ENCODE results near the gene CCDC126. TPM values are rescaled to one million over a fixed set of nuclear protein-coding genes. Genes with fewer than 3 reads are reported as not detected.

CCDC126 gene
- total and polyA plus RNA-seq, 2 of the 8 experiments (the other 6 are each of a cell fraction or from before 2014, with no cell fraction given), result 1.4 to 5.3 TPM

- Histone ChIP-seq H3K9me3 (ENCODE audit: insufficient read depth in 2 of 2, low read depth in 1 of 2, low read length in 1 of 2) (no peaks in the 10 kb centered on the region), H3K4me2 (ENCODE audit: insufficient read depth in 1 of 2, low read depth in 2 of 2, low read length in 2 of 2) (0 out of 4 replicates have a peak overlapping the region, but pooled peaks of 1 of the 2 experiments have one; percentile 23), H2AFZ (ENCODE audit: low read length) (peak overlapping the region; percentile 100), H3K18ac (ENCODE audit: extremely low read depth, low read length) (no peak overlapping the region), H2BK120ac (replicated peaks; ENCODE audit: low read depth, low read length) (no peak overlapping the region), H3K56ac (replicated peaks; ENCODE audit: insufficient read length, low read depth, low read length) (no peak overlapping the region), H2BK15ac (ENCODE audit: low read length) (no peak overlapping the region), H3K4ac (replicated peaks; ENCODE audit: insufficient read length, low read depth, low read length) (no peak overlapping the region), H3K27me3 (replicated peaks in 1 of 4; ENCODE audit: control insufficient read depth in 3 of 4, extremely low read depth in 1 of 4, insufficient read depth in 3 of 4, low read length in 3 of 4) (no peaks in the 10 kb centered on the region), H3K79me2 (ENCODE audit: control insufficient read depth in 1 of 2, insufficient read depth in 2 of 2, low read length in 2 of 2) (no peaks in the 10 kb centered on the region), H3K23me2 (ENCODE audit: low read depth, low read length) (no peaks in the 10 kb centered on the region), H3K4me3 (ENCODE audit: extremely low read depth in 1 of 4, insufficient read depth in 2 of 4, low read depth in 3 of 4, low read length in 4 of 4) (no peak overlapping the region), H3K4me1 (replicated peaks in 1 of 4; ENCODE audit: control insufficient read depth in 3 of 4, insufficient read depth in 4 of 4, low read length in 3 of 4) (no peaks in the 10 kb centered on the region), H3K9ac (replicated peaks in 1 of 4; ENCODE audit: extremely low read depth in 1 of 4, low read depth in 3 of 4, low read length in 3 of 4) (no peak overlapping the region), H3K36me3 (ENCODE audit: control insufficient read depth in 2 of 4, insufficient read depth in 4 of 4, low read length in 3 of 4) (no peaks in the 10 kb centered on the region), H4K20me1 (replicated peaks in 1 of 2; ENCODE audit: control insufficient read depth in 1 of 2, insufficient read depth in 2 of 2, low read length in 2 of 2) (no peaks in the 10 kb centered on the region), H3K23ac (ENCODE audit: insufficient read length) (no peak overlapping the region), H2BK5ac (ENCODE audit: low read depth, low read length) (no peak overlapping the region), H3K14ac (ENCODE audit: insufficient read length) (no peak overlapping the region), H2AK5ac (ENCODE audit: low read depth, low read length) (no peak overlapping the region), H4K8ac (ENCODE audit: extremely low read depth, insufficient read depth, low read length) (peak overlapping the region; percentile 17; the same call in 1 of the 2 replicates), H4K5ac (ENCODE audit: insufficient read length, low read depth, low read length) (no peak overlapping the region), H4K91ac (replicated peaks; ENCODE audit: insufficient read length, low read length) (no peak overlapping the region), H3K79me1 (ENCODE audit: low read depth, low read length) (no peaks in the 10 kb centered on the region), H3K27ac (ENCODE audit: low read depth, low read length) (no peak overlapping the region), H2BK20ac (ENCODE audit: low read length) (no peak overlapping the region), H2BK12ac (ENCODE audit: low read depth, low read length) (no peak overlapping the region; the same call in 1 of the 2 replicates)
- CTCF ChIA-PET (ENCODE audit: partially characterized antibody), result interaction anchor here (0.6 to 7.1 kb wide), 39 partner anchors 9 to 315 kb away, joined by 3 to 90 read pairs (median 4); partner anchors contain the start of gene STK31
- DNase-seq (ENCODE audit: low read depth in 1 of 2, low spot score in 2 of 2), result peak; percentile 58 to 88
- POLR2A ChIA-PET (ENCODE audit: partially characterized antibody), result interaction anchor here (1.0 kb wide), 1 partner anchor 17 kb away, joined by 3 read pairs; no protein-coding TSS in a partner anchor
- peak; percentile 91 for FAIRE-seq
- 38% methylated on average over 5 of the region's 5 CpGs; no CpG with 5 or more reads in 1 of the 2 experiments for WGBS, 2 experiments (ENCODE audit: extremely low coverage in 1 of 2, insufficient coverage in 1 of 2, insufficient read length in 1 of 2, insufficient replicate concordance in 2 of 2, low coverage in 1 of 2, low lambda C conversion rate in 2 of 2, missing lambda C conversion rate in 1 of 2)
- TF ChIP-seq RAD21 (IDR thresholded peaks at IDR 0.05 in 1 of 2, conservative IDR thresholded peaks at IDR 0.05 in 1 of 2; ENCODE audit: low read depth in 2 of 2, low read length in 2 of 2) (peak; percentile 98 to 99), CTCF (IDR thresholded peaks at IDR 0.05; ENCODE audit: control extremely low read depth in 1 of 3, insufficient read depth in 1 of 3, low read depth in 1 of 3, low read length in 3 of 3) (peak; percentile 65 to 94 (median 92)), KDM1A (IDR thresholded peaks at IDR 0.05; ENCODE audit: borderline replicate concordance, low read length) (no peak), YY1 (IDR thresholded peaks at IDR 0.05; ENCODE audit: low read depth, low read length) (0 out of 2 replicates have a peak, but pooled peaks have one; percentile 16), RBBP5 (IDR thresholded peaks at IDR 0.05; ENCODE audit: borderline replicate concordance, low read depth, low read length) (no peak)
Measured at GRCh38 chr7:23570592-23571200, 26.5 kb upstream of the CCDC126 start.
